Loucy (cell line): ENCODE measurements around the gene SMIM10L2A.
"Not testable (repeated sequence)": the region's sequence is repeated elsewhere in the genome, so short reads cannot be mapped to it uniquely, and the experiment has no call there.

Source experiments
- H2AFZ ChIP-seq: fragments of 200-600 bp; sonication (generic); 2 replicates; pipeline ENCODE4 v1.6.0; 2016; ENCODE audit warnings: antibody characterized with exemption, mild to moderate bottlenecking, low read length, moderate library complexity
- H3F3A ChIP-seq: fragments of 200-600 bp; 2 replicates; pipeline ENCODE4 v1.6.0; 2016; ENCODE audit warnings: antibody characterized with exemption, low read depth, mild to moderate bottlenecking
- H3K27me3 ChIP-seq: fragments of 200-600 bp; sonication (generic); 2 replicates; pipeline ENCODE4 v1.6.1; 2014; ENCODE audit warnings: low read length, mild to moderate bottlenecking; ENCODE audit not compliant: insufficient read depth, poor library complexity, severe bottlenecking
- H3K36me3 ChIP-seq: fragments of 200-600 bp; sonication (generic); 2 replicates; pipeline ENCODE4 v1.6.1; 2016; ENCODE audit warnings: low read length; ENCODE audit not compliant: insufficient read depth
- H3K4me1 ChIP-seq: fragments of 200-600 bp; sonication (generic); 2 replicates; pipeline ENCODE4 v1.5.1; 2014; ENCODE audit warnings: low read length, mild to moderate bottlenecking; ENCODE audit not compliant: insufficient read depth, poor library complexity, severe bottlenecking
- H3K4me2 ChIP-seq: fragments of 200-600 bp; sonication (generic); 2 replicates; pipeline ENCODE4 v1.6.0; 2014; ENCODE audit warnings: antibody characterized with exemption, low read length, low read depth, mild to moderate bottlenecking; ENCODE audit not compliant: poor library complexity, severe bottlenecking
- H3K4me3 ChIP-seq: fragments of 200-600 bp; sonication (generic); 2 replicates; pipeline ENCODE4 v1.5.1; 2014; ENCODE audit warnings: low read length, mild to moderate bottlenecking, mixed read lengths; ENCODE audit not compliant: poor library complexity, severe bottlenecking
- H3K79me2 ChIP-seq: fragments of 200-600 bp; sonication (generic); 2 replicates; pipeline ENCODE4 v1.6.1; 2014; ENCODE audit warnings: low read length; ENCODE audit not compliant: insufficient read depth
- H3K9ac ChIP-seq: fragments of 200-600 bp; sonication (generic); 2 replicates; pipeline ENCODE4 v1.6.0; 2014; ENCODE audit warnings: mild to moderate bottlenecking, low read depth, low read length, moderate library complexity; ENCODE audit not compliant: poor library complexity, severe bottlenecking
- H3K9me2 ChIP-seq: fragments of 200-600 bp; sonication (generic); replicated peaks from 2 replicates; pipeline ENCODE4 v1.6.1; 2016; ENCODE audit warnings: low read depth, low read length, mixed read lengths
- H3K9me3 ChIP-seq: fragments of 200-600 bp; sonication (generic); 2 replicates; pipeline ENCODE4 v1.6.1; 2014; ENCODE audit warnings: mild to moderate bottlenecking, antibody characterized with exemption, low read length, low read depth; ENCODE audit not compliant: insufficient read depth
- H4K20me1 ChIP-seq: fragments of 200-600 bp; sonication (generic); 2 replicates; pipeline ENCODE4 v1.6.0; 2014; ENCODE audit warnings: antibody characterized with exemption, low read length, mild to moderate bottlenecking; ENCODE audit not compliant: insufficient read depth, poor library complexity, severe bottlenecking
- CTCF ChIP-seq: fragments of 200-600 bp; sonication (generic); conservative IDR thresholded peaks from 2 replicates; pipeline ENCODE4 v1.5.1; 2014; ENCODE audit warnings: mild to moderate bottlenecking, antibody characterized with exemption, low read length
- EZH2phosphoT487 ChIP-seq: fragments of 200-600 bp; IDR thresholded peaks from 2 replicates; pipeline ENCODE4 v1.6.1; 2018; ENCODE audit warnings: antibody characterized with exemption, mild to moderate bottlenecking, moderate library complexity, borderline replicate concordance

Gene SMIM10L2A

GRCh38 chrX:135453381-135453780, 31.6 kb downstream of the SMIM10L2A start:
- TF ChIP-seq EZH2phosphoT487 (no peak), CTCF (no peak)
- Histone ChIP-seq H3K4me3 (no peak overlapping the region), H3K36me3 (no peaks in the 10 kb centered on the region), H3K9me2 (no peaks in the 10 kb centered on the region), H3K4me1 (no peaks in the 10 kb centered on the region), H3F3A (no peaks in the 10 kb centered on the region), H3K79me2 (no peaks in the 10 kb centered on the region), H3K9me3 (no peaks in the 10 kb centered on the region), H3K27me3 (no peaks in the 10 kb centered on the region), H3K9ac (no peak overlapping the region), H2AFZ (no peak overlapping the region), H4K20me1 (no peaks in the 10 kb centered on the region), H3K4me2 (no peak overlapping the region)

GRCh38 chrX:135454816-135455215, 33.1 kb downstream of the SMIM10L2A start:
- Histone ChIP-seq H3K36me3 (no peaks in the 10 kb centered on the region), H3K9me2 (no peaks in the 10 kb centered on the region), H3K4me1 (no peaks in the 10 kb centered on the region), H3F3A (no peaks in the 10 kb centered on the region), H3K9ac (no peak overlapping the region), H3K4me3 (no peak overlapping the region), H3K79me2 (no peaks in the 10 kb centered on the region), H2AFZ (no peak overlapping the region), H3K9me3 (no peaks in the 10 kb centered on the region), H4K20me1 (no peaks in the 10 kb centered on the region), H3K27me3 (no peaks in the 10 kb centered on the region), H3K4me2 (no peak overlapping the region)
- TF ChIP-seq CTCF: no peak
- no peak for TF ChIP-seq EZH2phosphoT487

- H4K20me1 ChIP-seq, H3K9me2 ChIP-seq, H2AFZ ChIP-seq, H3K79me2 ChIP-seq, H3K4me3 ChIP-seq, H3F3A ChIP-seq, H3K36me3 ChIP-seq, H3K9me3 ChIP-seq, H3K4me1 ChIP-seq, H3K9ac ChIP-seq, H3K27me3 ChIP-seq, H3K4me2 ChIP-seq: not testable (repeated sequence)
These were observed 40.0 kb downstream of the SMIM10L2A start for GRCh38 chrX:135461756-135462155.

GRCh38 chrX:135463937-135464336, 42.2 kb downstream of the SMIM10L2A start:
- H2AFZ ChIP-seq: no peak overlapping the region
- no peaks in the 10 kb centered on the region for H3K27me3 ChIP-seq
- TF ChIP-seq CTCF (peak; percentile 51), EZH2phosphoT487 (no peak)

More at GRCh38 chrX:135463937-135464336, 42.2 kb downstream of the SMIM10L2A start:
- Histone ChIP-seq H3K4me3 (no peak overlapping the region), H3K9me3 (no peaks in the 10 kb centered on the region), H3F3A (no peaks in the 10 kb centered on the region), H3K4me2 (no peak overlapping the region), H3K36me3 (no peaks in the 10 kb centered on the region), H3K9me2 (no peaks in the 10 kb centered on the region), H3K9ac (no peak overlapping the region), H3K79me2 (no peaks in the 10 kb centered on the region), H4K20me1 (no peaks in the 10 kb centered on the region), H3K4me1 (no peaks in the 10 kb centered on the region)
